Mesodermal cell (in vitro differentiated cells): ENCODE data around the gene TMEM174.

ENCODE experiments used
- H3K27ac ChIP-seq: 2 replicates; pipeline ENCODE4 v1.7.0; 2013; ENCODE audit warnings: mild to moderate bottlenecking, low read depth, low read length, moderate library complexity; ENCODE audit not compliant: severe bottlenecking
- H3K36me3 ChIP-seq: 2 replicates; pipeline ENCODE4 v1.7.1; 2013; ENCODE audit warnings: mild to moderate bottlenecking, low read length, moderate library complexity; ENCODE audit not compliant: control insufficient read depth, insufficient read depth
- H3K4me1 ChIP-seq: one replicate; pipeline ENCODE4 v1.7.1; 2013; ENCODE audit warnings: mild to moderate bottlenecking, low read length; ENCODE audit not compliant: insufficient read depth, control insufficient read depth, poor library complexity, severe bottlenecking
- H3K4me3 ChIP-seq: 2 replicates; pipeline ENCODE4 v1.7.0; 2013; ENCODE audit warnings: low read length, control low read depth, mild to moderate bottlenecking; ENCODE audit not compliant: insufficient read depth, poor library complexity, severe bottlenecking; ENCODE audit errors: extremely low read depth
- H3K9me3 ChIP-seq: 2 replicates; pipeline ENCODE4 v1.7.1; 2013; ENCODE audit warnings: mild to moderate bottlenecking, low read length, moderate library complexity; ENCODE audit not compliant: control insufficient read depth
- WGBS, 2 experiments: methylation state at CpG; one replicate each; pipeline ENCODE4 v1.1.5; 2013; ENCODE audit warnings: missing lambda C conversion rate in 2 of 2; ENCODE audit not compliant: insufficient coverage in 2 of 2; 5-methylcytosine and 5-hydroxymethylcytosine counted together

Gene TMEM174

GRCh38 chr5:73178265-73178664 lies 5.3 kb downstream of the TMEM174 start:
- H3K27ac ChIP-seq, result no peak overlapping the region
- H3K9me3 ChIP-seq, result no peaks in the 10 kb centered on the region
- H3K4me3 ChIP-seq, result no peak overlapping the region
- H3K4me1 ChIP-seq, result no peaks in the 10 kb centered on the region
- WGBS, 2 experiments, result 86% methylated on average over 1 of the region's 5 CpGs; no CpG with 5 or more reads in 1 of the 2 experiments
- H3K36me3 ChIP-seq, result no peaks in the 10 kb centered on the region

- WGBS, 2 experiments, result 100% methylated on average over 1 of the region's 3 CpGs; no CpG with 5 or more reads in 1 of the 2 experiments
- Histone ChIP-seq H3K4me1 (no peaks in the 10 kb centered on the region), H3K36me3 (no peaks in the 10 kb centered on the region), H3K9me3 (peaks cover 8% of the 10 kb centered on the region), H3K27ac (no peak overlapping the region), H3K4me3 (no peak overlapping the region)
Observed at GRCh38 chr5:73179730-73180129, 6.7 kb downstream of the TMEM174 start.

GRCh38 chr5:73180566-73180965 lies 7.6 kb downstream of the TMEM174 start:
- H3K4me1 ChIP-seq, result no peaks in the 10 kb centered on the region
- no peak overlapping the region for H3K27ac ChIP-seq
- H3K4me3 ChIP-seq, result no peak overlapping the region
- peaks cover 16% of the 10 kb centered on the region for H3K9me3 ChIP-seq
- H3K36me3 ChIP-seq, result no peaks in the 10 kb centered on the region

- no peak overlapping the region for H3K4me3 ChIP-seq
- H3K27ac ChIP-seq, result no peak overlapping the region
- no peaks in the 10 kb centered on the region for H3K36me3 ChIP-seq
- no peaks in the 10 kb centered on the region for H3K4me1 ChIP-seq
- peaks cover 16% of the 10 kb centered on the region for H3K9me3 ChIP-seq
Observed at GRCh38 chr5:73182307-73182706, 9.3 kb downstream of the TMEM174 start.

- H3K27ac ChIP-seq, result no peak overlapping the region
- peaks cover 16% of the 10 kb centered on the region for H3K9me3 ChIP-seq
- 96 to 100% methylated on average over 2 of the region's 6 CpGs for WGBS, 2 experiments
- no peak overlapping the region for H3K4me3 ChIP-seq
- no peaks in the 10 kb centered on the region for H3K36me3 ChIP-seq
- no peaks in the 10 kb centered on the region for H3K4me1 ChIP-seq
Observed at GRCh38 chr5:73183000-73183399, 10.0 kb downstream of the TMEM174 start.

- H3K4me1 ChIP-seq, result no peaks in the 10 kb centered on the region
- peaks cover 16% of the 10 kb centered on the region for H3K9me3 ChIP-seq
- no peaks in the 10 kb centered on the region for H3K36me3 ChIP-seq
- H3K27ac ChIP-seq, result no peak overlapping the region
- 85 to 93% methylated on average over 9 of the region's 9 CpGs for WGBS, 2 experiments
- no peak overlapping the region for H3K4me3 ChIP-seq
Observed at GRCh38 chr5:73183481-73183891, 10.5 kb downstream of the TMEM174 start.

GRCh38 chr5:73186976-73187375 lies 14.0 kb downstream of the TMEM174 start:
- Histone ChIP-seq H3K36me3 (no peaks in the 10 kb centered on the region), H3K9me3 (peaks cover 16% of the 10 kb centered on the region)
- WGBS, 2 experiments, result 90 to 100% methylated on average over 1 to 2 of the region's 2 CpGs

GRCh38 chr5:73188764-73189531 lies 16.0 kb downstream of the TMEM174 start:
- H3K9me3 ChIP-seq, result peaks cover 15% of the 10 kb centered on the region
- no peak overlapping the region for H3K4me3 ChIP-seq
- no peaks in the 10 kb centered on the region for H3K36me3 ChIP-seq
- 90% methylated on average over 1 of the region's 2 CpGs; no CpG with 5 or more reads in 1 of the 2 experiments for WGBS, 2 experiments
- H3K27ac ChIP-seq, result no peak overlapping the region
- peaks cover 4% of the 10 kb centered on the region for H3K4me1 ChIP-seq

More at GRCh38 chr5:73186976-73187375, 14.0 kb downstream of the TMEM174 start:
- peaks cover 4% of the 10 kb centered on the region for H3K4me1 ChIP-seq
- no peak overlapping the region for H3K27ac ChIP-seq
- no peak overlapping the region for H3K4me3 ChIP-seq

GRCh38 chr5:73189871-73190376 lies 16.9 kb downstream of the TMEM174 start:
- 100% methylated on average over 2 of the region's 6 CpGs; no CpG with 5 or more reads in 1 of the 2 experiments for WGBS, 2 experiments
- H3K4me1 ChIP-seq, result peaks cover 4% of the 10 kb centered on the region
- peaks cover 6% of the 10 kb centered on the region for H3K9me3 ChIP-seq
- H3K4me3 ChIP-seq, result no peak overlapping the region
- no peaks in the 10 kb centered on the region for H3K36me3 ChIP-seq
- peak overlapping the region; percentile 36 for H3K27ac ChIP-seq

- Histone ChIP-seq H3K4me3 (no peak overlapping the region), H3K36me3 (no peaks in the 10 kb centered on the region), H3K27ac (no peak overlapping the region), H3K9me3 (no peaks in the 10 kb centered on the region), H3K4me1 (peaks cover 4% of the 10 kb centered on the region)
- WGBS, 2 experiments, result 84 to 92% methylated on average over 3 of the region's 4 CpGs
Observed at GRCh38 chr5:73192370-73192769, 19.4 kb downstream of the TMEM174 start.

- WGBS, 2 experiments, result 92% methylated on average over 2 to 4 of the region's 4 CpGs
Observed at GRCh38 chr5:73193592-73193991, 20.6 kb downstream of the TMEM174 start.

More at GRCh38 chr5:73193592-73193991, 20.6 kb downstream of the TMEM174 start:
- Histone ChIP-seq H3K36me3 (no peaks in the 10 kb centered on the region), H3K9me3 (no peaks in the 10 kb centered on the region), H3K27ac (no peak overlapping the region), H3K4me3 (no peak overlapping the region), H3K4me1 (peaks cover 4% of the 10 kb centered on the region)
